ENCODE results near the gene TFRC.
A peak's percentile ranks its signal among the peaks of the same experiment; 100 is the strongest.
"Not testable (repeated sequence)": the region's sequence is repeated elsewhere in the genome, so short reads cannot be mapped to it uniquely, and the experiment has no call there.

The TFRC gene

GRCh38 chr3:196081002-196081833 lies 672 bp downstream of the TFRC start:
- DNase-seq: peak; percentile 58

- DNase-seq: not testable (repeated sequence)
These were observed 1.6 kb downstream of the TFRC start for GRCh38 chr3:196080101-196080846.

- DNase-seq: no peak
These were observed 2.2 kb downstream of the TFRC start for GRCh38 chr3:196079682-196080081.

GRCh38 chr3:196075013-196075412 lies 6.9 kb downstream of the TFRC start:
- no peak for DNase-seq

- DNase-seq: peak; percentile 67
These were observed 8.6 kb downstream of the TFRC start for GRCh38 chr3:196073255-196073753.

- DNase-seq: no peak
These were observed 9.6 kb downstream of the TFRC start for GRCh38 chr3:196072313-196072712.

GRCh38 chr3:196068812-196069211 lies 13.1 kb downstream of the TFRC start:
- DNase-seq: not testable (repeated sequence)

GRCh38 chr3:196067439-196067838 lies 14.5 kb downstream of the TFRC start:
- no peak for DNase-seq

GRCh38 chr3:196063971-196064370 lies 17.9 kb downstream of the TFRC start:
- no peak for DNase-seq

- peak; percentile 58 for DNase-seq
These were observed 18.4 kb downstream of the TFRC start for GRCh38 chr3:196063456-196063855.

GRCh38 chr3:196063049-196063448 lies 18.8 kb downstream of the TFRC start:
- peak; percentile 30 for DNase-seq

- DNase-seq: no peak
These were observed 21.1 kb downstream of the TFRC start for GRCh38 chr3:196060834-196061233.

- no peak for DNase-seq
These were observed 24.0 kb downstream of the TFRC start for GRCh38 chr3:196057760-196058331.

GRCh38 chr3:196056371-196056770 lies 25.5 kb downstream of the TFRC start:
- not testable (repeated sequence) for DNase-seq

- DNase-seq: no peak
These were observed 26.1 kb downstream of the TFRC start for GRCh38 chr3:196055683-196056270.

GRCh38 chr3:196055240-196055639 lies 26.6 kb downstream of the TFRC start:
- DNase-seq: no peak

GRCh38 chr3:196054661-196055060 lies 27.2 kb downstream of the TFRC start:
- no peak for DNase-seq

- no peak for DNase-seq
These were observed 28.4 kb downstream of the TFRC start for GRCh38 chr3:196053487-196053886.

- DNase-seq: no peak
These were observed 30.4 kb downstream of the TFRC start for GRCh38 chr3:196051282-196052076.

- no peak for DNase-seq
These were observed 31.3 kb downstream of the TFRC start for GRCh38 chr3:196050597-196050996.

GRCh38 chr3:196049653-196050052 lies 32.2 kb downstream of the TFRC start:
- no peak for DNase-seq

GRCh38 chr3:196048922-196049598 lies 32.8 kb downstream of the TFRC start:
- no peak for DNase-seq
